Superior temporal gyrus (tissue), 1 donor: ENCODE results near the gene JAKMIP2.
A peak's percentile ranks its signal among the peaks of the same experiment; 100 is the strongest.

Experiments used
- DNase-seq: peaks from one replicate; pipeline ENCODE4 v3.0.0-alpha.2; 2016; ENCODE audit errors: extremely low spot score

The JAKMIP2 gene

DNA sequence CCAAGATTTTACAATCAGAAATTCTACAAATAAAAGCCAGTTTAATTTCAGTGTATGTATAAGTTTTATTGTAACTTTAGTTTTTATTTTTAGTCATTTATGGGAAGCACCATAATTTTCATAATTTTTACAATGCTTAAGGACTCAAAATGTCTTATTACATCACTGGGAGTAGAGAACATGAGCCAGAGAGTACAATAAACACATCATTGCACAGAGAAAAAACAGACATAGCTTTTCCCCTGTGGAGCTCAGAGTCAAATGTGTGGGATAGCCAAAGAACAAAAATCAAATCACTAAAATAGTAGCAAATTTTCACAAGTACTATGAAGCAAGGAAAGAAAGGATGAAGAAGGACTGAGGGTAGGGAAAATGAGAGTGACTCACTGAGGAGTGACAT lies 5.5 kb upstream of the JAKMIP2 start:
- no peak for DNase-seq

DNA sequence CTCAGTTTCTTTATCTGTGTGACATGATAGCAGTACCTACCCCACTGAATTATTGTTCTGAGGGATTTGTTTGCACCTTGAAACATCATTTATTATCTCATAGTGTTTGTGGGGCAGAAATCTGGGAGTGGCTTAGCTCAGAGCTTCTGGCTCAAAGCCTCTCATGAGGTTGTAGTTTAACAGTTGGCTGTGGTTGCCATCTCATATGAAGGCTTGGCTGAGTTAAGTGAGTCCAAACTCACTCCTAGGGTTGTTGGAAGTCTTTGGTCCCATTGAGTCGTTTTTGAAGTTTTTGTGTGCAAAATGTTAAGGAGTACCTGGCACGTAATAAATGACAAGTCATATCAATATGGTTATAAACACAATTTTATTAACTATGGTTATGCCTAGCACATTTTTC lies 3.6 kb upstream of the JAKMIP2 start:
- no peak for DNase-seq

DNA sequence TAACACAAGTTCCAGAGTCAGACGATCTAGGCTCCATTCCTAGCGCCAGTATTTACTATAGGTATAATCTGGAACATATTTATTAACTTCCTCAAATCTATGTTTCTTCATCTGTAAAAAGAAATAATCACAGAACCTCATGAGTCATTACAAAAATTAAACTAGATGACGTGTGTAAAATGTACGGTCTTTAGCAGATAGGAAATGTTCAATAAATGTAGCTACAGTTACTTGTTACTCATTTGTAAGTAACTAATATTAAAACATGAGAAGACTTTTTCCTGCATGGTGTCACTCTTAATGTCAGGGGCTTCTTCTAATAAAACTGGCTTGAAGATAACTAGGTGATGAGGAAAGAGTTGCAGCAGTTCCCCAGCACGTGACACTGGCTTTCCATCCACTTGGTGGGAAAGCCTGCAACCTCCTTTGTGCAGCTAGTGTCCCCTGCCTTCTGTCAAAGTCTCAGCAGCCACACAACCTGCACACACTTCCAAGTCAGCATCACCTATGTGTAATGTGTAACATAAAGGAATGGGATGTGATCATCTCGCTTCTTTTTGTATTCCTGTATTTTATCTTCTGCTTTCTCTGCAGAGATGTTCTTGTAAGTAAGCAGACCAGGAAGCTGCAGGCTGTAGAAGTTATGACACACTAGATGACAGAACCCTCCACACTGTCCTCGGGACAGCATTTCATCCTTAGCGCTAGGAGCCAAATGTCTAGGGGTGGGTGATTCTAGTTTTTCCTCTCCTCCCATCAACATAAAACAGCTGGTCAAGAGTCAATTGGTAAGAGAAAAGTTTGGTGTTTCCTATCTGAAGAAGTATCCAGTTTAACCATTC lies 1.8 kb upstream of the JAKMIP2 start:
- no peak for DNase-seq

DNA sequence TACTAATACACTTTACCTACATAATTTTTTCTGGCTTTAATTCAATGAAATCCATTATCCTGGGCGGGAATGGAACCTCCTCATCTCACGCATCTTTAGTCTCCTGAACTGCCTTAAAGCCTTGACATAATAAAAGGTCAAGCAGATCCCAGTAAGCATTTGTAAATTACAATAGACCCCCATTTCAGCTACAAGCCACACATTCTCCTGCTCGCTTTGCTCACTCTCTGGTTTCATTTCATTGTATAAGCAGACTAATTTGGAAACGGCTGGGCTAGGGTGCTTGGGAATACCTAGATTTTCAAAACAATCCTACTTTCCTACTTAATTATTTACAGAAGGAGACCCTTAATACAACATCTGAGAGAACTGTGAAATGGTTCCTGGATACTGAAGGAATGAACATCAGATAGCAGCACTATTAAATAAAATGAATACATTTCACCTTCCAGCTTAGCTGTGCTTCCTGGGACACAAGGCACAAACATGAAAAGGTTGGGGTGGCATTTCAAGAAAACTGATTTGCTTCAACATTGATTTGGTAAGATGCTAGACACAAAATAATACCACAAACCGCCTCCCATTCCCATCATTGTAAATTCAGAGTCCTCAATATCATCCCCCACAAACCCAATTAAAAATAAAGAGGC lies 1.5 kb downstream of the JAKMIP2 start:
- peak; percentile 53 for DNase-seq

DNA sequence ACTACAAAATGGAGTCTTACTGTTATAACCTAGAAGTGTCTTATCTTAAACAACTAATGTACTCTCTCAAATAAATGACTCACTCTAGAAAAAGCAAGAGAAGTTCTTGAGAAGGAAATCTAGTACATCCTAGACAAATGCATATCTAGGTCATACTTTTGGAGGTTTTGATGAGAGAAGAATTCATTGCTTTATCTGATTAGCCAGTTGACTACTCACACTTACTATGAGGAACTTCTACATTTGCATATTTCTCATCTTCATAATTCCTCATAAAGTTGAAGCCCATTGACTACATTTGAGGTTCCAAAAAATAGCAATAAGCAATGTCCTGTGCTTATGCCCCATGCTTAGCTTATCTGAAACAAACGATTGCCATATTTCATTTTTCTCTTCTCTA lies 2.8 kb downstream of the JAKMIP2 start:
- peak; percentile 35 for DNase-seq

DNA sequence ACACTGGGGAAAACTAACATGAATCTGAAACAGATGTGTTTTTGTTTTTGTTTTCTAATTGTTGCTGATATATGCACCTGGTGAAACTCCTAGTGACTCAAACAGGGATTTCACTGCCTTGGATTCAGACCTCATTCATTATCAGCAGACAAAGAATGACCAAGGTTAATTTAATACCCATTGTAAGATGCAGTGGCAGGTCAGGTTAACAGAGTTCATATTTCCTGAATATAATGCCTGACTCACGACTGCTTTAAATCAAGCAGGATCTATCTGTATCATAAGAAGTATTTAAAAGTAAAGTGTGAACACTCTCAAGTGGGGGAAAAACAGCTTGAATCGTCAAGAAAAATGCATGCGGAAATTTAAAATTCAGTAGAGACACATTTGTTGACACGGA lies 5.5 kb downstream of the JAKMIP2 start:
- no peak for DNase-seq

DNA sequence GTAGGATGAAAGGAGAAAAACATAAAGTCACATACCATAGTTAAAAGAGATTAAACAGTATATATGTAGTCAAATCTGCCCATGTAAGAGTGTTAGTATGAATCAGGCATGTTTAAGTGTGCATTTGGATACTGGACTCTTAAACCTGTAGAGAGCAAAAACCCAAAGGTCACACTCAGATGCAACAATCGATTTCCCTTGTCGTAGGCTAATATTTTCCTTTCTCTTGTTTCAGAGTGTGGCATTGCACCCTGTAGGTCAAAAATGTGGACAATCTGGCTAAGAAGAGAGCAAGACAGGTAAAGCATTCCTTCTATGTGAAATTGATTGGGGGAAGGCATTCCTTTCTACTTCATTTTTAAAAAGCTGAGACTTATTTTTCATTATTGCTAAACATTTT lies 8.9 kb downstream of the JAKMIP2 start:
- no peak for DNase-seq

DNA sequence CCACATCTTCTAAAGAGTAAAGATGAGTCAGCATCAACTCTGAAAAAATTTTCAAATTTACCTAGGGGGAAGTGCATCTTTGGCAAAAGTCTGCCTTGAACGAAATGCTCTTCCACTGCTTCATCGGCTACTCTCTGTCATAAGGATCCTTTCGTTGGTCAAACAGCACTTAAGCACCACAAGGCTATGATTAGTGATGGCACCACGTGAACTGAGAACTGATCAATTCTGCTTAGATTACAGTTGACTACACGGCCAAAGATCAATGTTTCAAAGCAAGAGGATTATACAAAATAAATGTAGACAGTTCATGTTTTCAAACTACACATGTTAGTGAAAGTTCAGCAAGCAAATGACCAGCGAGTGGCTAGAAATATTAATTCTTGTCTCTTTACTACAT lies 9.4 kb downstream of the JAKMIP2 start:
- DNase-seq, result no peak

DNA sequence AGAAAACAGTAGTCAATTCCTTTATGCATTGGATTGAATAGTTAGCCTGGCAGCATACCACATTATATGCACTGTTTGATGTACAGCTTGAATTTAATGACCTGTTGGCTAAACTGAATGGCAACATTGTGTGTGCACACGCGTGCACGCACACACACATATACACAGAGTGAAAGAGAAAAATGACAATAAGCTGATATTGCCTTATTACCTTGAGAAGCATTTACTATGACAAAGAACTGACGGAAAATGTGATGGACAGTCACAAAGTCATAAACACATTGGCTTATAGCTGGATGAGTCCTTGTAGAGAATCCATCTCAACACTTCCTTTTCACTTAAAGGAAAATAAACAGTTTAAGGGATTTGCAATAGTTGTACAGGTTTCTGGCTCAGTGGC lies 15.5 kb downstream of the JAKMIP2 start:
- no peak for DNase-seq

DNA sequence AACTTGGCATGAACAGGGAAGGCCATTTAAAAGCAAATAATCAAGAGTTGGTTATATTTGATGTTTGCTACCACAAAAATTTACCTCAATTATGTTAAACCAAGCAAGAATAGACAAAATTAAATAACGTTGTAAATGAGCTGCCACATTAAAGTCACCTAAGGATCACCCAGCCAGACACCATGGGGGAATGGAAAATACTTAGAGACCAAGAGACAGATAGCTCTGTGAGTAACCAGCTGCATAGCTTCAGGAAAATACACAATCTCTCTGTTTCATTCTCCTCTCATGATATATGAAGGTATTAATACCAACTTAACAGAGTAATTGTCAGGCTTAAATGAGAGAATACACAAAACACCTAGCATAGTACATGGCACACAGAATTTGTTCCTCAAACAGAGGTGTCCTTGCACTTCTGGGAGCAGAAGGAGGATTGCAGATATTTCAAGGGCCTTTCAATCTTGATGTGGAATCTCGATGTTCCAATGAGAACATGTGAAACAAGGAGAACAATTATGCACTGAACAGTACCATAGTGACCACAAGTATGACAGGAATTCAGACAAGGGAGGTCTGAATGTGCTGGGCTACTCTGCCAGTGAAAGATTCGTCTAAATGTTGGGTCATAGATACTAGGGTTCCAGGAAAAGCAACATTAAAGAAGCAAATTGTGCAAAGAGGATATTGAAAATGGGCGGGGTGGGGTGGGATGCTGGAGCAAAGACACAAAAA lies 18.6 kb downstream of the JAKMIP2 start:
- no peak for DNase-seq

DNA sequence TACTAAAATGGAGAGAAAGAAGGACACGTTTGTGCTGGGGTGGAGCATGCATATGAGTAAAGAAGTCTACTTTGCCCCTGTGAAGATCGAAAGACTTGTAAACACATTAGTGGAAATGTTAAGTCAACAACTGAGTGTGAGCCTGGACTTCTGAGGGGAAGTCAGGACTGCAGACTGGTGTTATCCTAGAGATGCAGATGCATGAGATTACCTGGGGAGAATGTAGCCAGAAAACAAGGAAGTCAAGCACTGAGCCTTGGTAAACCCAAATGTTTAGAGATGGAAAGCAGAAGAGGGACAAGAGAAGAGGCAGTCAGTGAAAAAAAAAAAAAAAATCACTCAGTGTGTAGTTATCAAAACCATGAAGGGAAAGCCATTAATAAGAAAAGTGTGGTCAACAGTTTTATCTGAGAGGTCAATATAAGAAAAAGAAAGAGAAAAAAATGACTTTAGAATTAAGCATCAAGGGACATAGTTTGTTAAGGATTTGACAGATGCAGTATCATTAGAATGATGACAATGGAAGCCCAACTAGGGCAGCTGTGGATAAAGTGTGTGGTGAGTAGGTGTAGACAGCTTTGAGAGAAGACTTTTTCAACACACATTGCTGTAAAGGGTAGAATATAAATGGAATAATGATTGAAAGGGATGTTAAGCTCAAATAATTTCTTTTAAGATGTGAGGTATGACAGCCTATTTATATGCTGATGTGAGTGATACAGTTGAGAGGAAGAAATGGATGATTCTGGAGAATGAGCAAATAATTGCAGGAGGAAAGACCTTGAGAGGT lies 22.2 kb downstream of the JAKMIP2 start:
- no peak for DNase-seq

DNA sequence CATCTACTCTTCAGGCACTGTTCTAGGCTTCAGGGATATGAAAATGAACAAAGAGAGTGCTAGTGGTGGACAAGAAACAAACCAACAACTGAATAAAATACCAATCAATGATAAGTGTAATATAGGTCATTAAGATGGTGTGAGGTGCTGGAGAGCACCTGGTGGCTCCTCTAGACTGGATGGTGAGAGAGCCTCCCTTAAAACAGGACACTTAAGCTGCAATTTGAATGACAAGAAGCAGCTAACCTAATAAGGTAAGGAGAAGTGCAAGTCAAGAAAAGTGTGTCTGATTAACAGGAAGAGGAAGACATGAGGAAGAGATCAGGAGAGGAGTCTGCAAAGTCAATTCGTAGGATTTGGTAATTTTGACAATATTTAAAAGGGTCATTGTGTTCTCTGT lies 23.1 kb downstream of the JAKMIP2 start:
- DNase-seq, result no peak

DNA sequence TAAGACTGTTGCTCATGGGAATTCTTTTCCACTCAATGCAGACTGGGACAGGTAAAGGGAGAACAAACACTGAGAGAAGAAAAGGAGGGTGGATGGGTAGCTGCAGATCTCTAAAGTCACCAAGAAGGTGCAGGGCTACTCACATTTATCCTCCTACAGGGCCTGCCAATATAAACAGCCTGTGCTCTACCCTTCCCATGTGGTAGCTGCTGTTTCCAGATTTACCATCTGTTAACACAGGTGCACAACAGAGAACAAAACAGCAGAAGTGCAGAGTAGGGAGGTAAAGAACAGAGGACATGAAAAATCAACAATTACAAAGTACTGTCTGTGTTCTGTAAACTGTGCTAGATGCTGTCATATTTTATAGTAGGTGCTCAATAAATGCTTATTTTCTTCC lies 26.0 kb downstream of the JAKMIP2 start:
- no peak for DNase-seq

DNA sequence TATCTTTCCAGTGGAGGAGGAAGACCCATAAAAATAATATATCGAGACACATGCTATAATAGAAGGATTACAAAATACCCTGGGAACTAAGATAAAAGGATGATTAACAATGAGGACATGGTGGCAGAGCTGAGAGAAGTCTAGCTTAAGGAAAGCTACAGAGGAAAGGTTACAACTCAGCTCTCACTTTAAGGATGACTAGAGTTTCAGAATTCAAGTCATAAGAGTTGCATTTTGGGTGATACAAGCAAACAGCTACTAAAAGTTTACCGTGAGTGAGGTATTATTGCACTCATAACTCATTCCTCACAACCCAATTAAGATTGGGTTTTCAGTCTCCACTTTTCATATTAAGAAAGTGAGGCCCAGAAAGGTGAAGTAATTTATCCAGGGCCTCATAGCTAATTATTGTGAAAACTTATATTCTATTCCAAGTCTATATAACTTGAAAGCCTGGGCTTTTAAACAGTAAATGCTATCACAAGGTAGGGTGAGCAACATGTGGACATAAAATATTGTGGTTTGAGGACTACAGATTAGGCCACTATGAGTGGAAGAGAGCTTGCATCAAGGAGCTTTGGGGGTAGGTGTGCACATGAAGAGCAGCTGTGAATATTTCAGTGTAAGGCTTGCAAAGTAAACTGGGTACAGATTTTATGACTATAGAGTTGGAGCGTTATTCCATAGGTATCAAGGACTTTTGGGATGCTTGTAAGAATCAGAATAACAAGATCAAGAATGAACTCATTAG lies 28.0 kb downstream of the JAKMIP2 start:
- no peak for DNase-seq

DNA sequence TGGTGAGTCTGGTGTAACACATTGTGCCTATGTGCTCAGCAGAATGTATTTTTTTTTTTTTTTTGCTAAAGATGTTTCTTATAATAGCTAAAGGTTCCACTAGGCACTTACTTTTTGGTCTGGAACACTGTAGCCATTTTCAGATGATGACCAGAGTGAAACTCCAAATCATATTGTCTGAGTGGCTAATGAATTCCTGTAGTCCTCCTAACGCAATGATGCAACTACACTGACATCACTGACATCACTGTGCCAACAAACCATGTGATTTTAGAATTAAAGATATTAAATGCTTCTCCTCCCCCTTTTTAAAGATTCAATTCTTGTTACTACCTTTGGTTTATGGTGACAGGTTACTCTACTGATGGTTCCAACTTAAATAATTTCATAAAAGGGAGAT lies 28.8 kb downstream of the JAKMIP2 start:
- DNase-seq, result no peak

DNA sequence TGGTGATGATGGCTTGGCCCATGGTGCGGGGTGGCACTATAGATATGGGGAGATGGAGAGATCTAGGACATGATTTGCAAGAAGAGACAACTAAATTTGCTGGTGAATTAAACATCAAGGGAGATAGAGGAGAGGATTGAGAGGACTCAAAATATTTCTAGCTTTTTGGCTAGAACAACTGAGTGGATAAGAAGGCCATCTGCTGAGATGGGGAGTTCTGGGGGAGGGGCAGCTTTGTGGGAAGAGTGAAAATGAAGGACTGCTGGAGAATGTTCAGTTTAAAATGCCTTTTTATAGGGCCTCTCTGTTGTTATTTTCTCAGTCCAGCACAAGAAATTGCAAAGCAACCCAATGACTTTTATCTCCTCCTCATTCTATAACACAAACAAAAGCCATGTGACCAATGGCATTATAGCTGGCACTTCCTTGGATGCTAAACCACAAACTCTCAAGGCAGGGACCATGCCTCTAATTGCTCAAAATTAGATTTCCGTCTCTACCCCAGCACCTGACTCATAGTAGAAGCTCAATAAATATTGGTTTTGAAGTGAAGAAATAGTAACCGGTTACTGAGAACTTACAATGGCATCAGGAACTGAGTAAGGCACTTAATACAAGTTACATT lies 29.8 kb downstream of the JAKMIP2 start:
- DNase-seq, result no peak

DNA sequence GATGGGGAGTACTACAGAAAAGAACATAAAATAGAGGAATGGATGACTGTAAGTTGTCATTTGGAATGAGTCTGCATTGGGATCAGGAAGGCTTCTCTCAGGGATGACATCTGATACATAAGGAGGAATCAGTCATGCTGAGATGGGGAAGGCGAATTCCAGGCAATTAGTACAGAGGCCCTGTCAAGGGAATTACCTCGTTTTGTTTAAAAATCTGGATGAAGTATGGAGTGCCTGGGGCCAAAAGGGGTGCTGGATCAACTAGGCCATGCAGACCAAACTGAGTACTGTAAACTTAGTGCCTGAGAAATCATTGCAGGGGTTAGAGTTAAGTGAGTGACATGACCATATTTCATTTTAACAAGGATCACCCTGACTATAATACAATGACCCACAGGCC lies 30.5 kb downstream of the JAKMIP2 start:
- DNase-seq, result no peak

DNA sequence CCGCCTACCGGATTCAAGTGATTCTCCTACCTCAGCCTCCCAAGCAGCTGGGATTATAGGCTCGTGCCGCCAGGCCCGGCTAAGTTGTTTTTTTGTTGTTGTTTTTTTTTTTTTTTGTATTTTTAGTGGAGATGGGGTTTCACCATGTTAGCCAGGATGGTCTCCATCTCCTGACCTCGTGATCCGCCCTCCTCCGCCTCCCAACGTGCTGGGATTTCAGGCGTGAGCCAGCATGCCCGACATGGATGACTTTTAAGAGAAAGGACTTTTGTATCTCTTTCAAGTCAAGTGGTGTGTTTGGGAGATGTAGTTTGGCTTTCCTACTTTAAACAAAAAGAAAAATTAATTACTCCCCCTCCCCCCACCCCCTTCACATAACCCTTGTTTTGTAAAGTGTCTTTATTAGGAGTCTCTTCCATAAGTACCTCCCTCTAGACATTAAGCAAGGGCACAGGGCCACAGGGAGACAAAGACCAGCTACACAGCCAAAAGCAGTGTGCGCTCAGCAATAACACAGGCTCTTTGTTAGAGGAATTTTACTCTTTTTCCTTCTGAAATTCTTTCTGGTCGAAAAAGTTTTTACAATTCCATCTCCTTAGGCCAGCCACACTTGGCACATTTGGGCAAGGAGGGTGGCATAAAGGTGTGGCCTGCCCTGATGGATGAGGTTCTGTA lies 31.2 kb downstream of the JAKMIP2 start:
- peak; percentile 78 for DNase-seq

DNA sequence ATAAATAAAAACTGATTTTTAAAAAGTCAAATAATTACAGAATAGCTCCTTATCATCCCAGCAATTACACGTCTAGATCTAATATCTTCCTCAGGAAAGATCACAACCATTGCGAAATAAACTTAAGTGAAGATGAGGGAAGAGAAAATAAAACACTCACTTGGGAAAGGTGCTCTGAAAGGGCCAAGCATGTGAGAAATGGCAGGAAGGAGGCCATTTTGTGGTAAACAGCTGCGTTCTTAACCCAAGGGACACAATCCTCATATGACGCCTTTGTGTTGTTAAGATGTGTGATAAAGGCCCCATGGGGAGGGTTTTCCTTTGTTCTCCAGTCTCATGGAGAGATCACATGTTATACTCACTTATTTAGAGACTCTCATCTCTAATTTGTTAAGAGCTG lies 32.5 kb downstream of the JAKMIP2 start:
- DNase-seq, result no peak

DNA sequence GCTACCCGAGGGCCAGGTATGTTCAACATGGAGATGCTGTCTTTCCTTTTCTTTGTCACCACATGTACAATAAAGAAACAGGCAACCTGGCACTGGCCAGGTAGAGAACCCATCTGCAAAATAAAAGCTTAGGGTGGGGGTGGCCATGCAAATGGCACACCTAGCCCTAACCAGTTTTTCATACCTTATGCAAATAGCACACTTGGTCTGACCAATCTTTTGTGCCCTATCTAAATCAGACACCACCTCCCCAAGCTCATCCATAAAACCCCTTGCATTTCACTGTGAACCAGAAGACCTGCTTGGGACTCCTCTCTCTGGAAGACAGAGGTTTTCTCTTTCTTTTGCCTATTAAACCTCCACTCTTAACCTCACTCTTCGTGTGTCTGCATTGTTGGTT lies 33.9 kb downstream of the JAKMIP2 start:
- no peak for DNase-seq
